ENCODE results near the gene PALLD.

PALLD gene

DNA sequence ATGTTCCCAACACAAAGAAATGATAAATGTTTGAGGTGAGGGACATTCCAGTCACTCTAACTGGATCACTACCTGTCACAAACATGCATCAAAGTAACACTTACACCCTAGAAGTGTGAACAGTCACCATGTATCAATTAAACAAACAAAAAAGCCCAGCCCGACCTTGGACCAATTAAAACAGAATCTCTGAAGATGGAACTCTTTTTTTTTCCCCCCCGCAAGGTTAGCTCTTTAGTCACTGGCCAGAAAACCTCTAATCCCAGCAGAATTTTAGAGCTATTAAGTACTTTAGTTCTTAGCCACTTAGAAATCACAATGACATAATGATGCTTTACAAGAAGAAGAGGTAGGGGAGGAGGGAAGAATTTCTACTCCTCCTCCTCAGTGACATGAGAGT is 154.5 kb downstream of the PALLD start:
- DNase-seq, result no peak
- H3K4me3 ChIP-seq (ENCODE audit: low read depth, low read length), result no peak overlapping the region
- no peak overlapping the region for H3K27ac ChIP-seq
- no peak for TF ChIP-seq CTCF (IDR thresholded peaks at IDR 0.05; ENCODE audit: low read depth, low read length)
- H3K9me3 ChIP-seq (ENCODE audit: severe bottlenecking), result no peaks in the 10 kb centered on the region
- no peaks in the 10 kb centered on the region for H3K27me3 ChIP-seq (ENCODE audit: insufficient read depth, low read depth, severe bottlenecking)
- H3K36me3 ChIP-seq, result no peaks in the 10 kb centered on the region

DNA sequence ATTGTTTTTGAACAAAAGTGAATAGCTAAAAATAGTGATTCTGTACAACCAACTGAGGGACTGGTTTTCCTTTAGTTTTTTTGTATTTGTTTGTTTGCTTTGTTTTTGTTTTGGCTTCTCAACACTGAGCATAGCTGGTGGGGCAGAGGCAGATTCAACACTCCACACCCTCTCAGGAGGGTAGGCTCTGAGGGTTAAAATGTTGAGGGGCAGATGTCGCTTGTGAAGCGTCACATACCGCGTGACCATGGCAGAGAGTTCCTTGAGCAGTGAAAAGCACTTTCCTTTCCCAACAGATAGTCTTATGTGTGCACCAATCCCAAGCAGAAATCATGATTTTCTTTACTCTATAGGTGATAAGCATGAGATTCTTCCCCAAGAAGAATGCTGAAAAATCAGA is 155.0 kb downstream of the PALLD start:
- no peak for DNase-seq
- no peaks in the 10 kb centered on the region for H3K36me3 ChIP-seq
- H3K4me3 ChIP-seq (ENCODE audit: low read depth, low read length), result no peak overlapping the region
- H3K27ac ChIP-seq, result no peak overlapping the region
- TF ChIP-seq CTCF (IDR thresholded peaks at IDR 0.05; ENCODE audit: low read depth, low read length), result no peak
- no peaks in the 10 kb centered on the region for H3K9me3 ChIP-seq (ENCODE audit: severe bottlenecking)
- H3K27me3 ChIP-seq (ENCODE audit: insufficient read depth, low read depth, severe bottlenecking), result no peaks in the 10 kb centered on the region

DNA sequence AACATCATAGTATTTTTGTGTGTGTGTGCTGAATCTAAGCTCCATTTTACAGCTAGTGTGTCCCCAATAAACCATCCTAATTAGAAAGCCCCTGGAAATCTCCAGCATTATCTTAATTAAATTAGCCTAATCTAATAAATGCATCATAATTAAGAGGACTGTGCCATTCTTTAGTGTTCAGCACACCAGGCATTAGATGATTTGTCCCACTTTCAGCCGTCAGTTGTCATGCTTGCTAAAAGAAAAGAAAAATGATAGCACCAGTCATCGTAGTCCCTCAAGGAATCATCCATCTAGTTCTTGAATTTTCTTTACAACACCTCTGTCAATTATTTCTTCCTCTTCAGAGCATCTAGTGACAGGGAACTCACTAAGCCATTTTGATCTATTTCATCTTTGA is 155.9 kb downstream of the PALLD start:
- no peak for TF ChIP-seq CTCF (IDR thresholded peaks at IDR 0.05; ENCODE audit: low read depth, low read length)
- H3K36me3 ChIP-seq, result no peaks in the 10 kb centered on the region

GRCh38 chr4:168654104-168654847 is 157.4 kb downstream of the PALLD start:
- TF ChIP-seq CTCF (IDR thresholded peaks at IDR 0.05; ENCODE audit: low read depth, low read length), result no peak
- no peak for DNase-seq
- H3K4me3 ChIP-seq (ENCODE audit: low read depth, low read length), result no peak overlapping the region

More for the DNA sequence above, 155.9 kb downstream of the PALLD start:
- H3K4me3 ChIP-seq (ENCODE audit: low read depth, low read length), result no peak overlapping the region
- DNase-seq, result no peak
- H3K9me3 ChIP-seq (ENCODE audit: severe bottlenecking), result no peaks in the 10 kb centered on the region
- no peak overlapping the region for H3K27ac ChIP-seq
- H3K27me3 ChIP-seq (ENCODE audit: insufficient read depth, low read depth, severe bottlenecking), result no peaks in the 10 kb centered on the region

GRCh38 chr4:168654848-168655174 is 158.0 kb downstream of the PALLD start:
- Histone ChIP-seq H3K4me3 (ENCODE audit: low read depth, low read length) (no peak overlapping the region), H3K27ac (no peak overlapping the region)
- no peak for TF ChIP-seq CTCF (IDR thresholded peaks at IDR 0.05; ENCODE audit: low read depth, low read length)

More at GRCh38 chr4:168654104-168654847, 157.4 kb downstream of the PALLD start:
- Histone ChIP-seq H3K27ac (no peak overlapping the region), H3K36me3 (no peaks in the 10 kb centered on the region), H3K27me3 (ENCODE audit: insufficient read depth, low read depth, severe bottlenecking) (no peaks in the 10 kb centered on the region), H3K9me3 (ENCODE audit: severe bottlenecking) (no peaks in the 10 kb centered on the region)

GRCh38 chr4:168655182-168655581 is 158.3 kb downstream of the PALLD start:
- no peak for DNase-seq
- Histone ChIP-seq H3K9me3 (ENCODE audit: severe bottlenecking) (no peaks in the 10 kb centered on the region), H3K27ac (no peak overlapping the region), H3K4me3 (ENCODE audit: low read depth, low read length) (no peak overlapping the region), H3K27me3 (ENCODE audit: insufficient read depth, low read depth, severe bottlenecking) (no peaks in the 10 kb centered on the region), H3K36me3 (no peaks in the 10 kb centered on the region)
- no peak for TF ChIP-seq CTCF (IDR thresholded peaks at IDR 0.05; ENCODE audit: low read depth, low read length)

More at GRCh38 chr4:168654848-168655174, 158.0 kb downstream of the PALLD start:
- H3K9me3 ChIP-seq (ENCODE audit: severe bottlenecking), result no peaks in the 10 kb centered on the region
- no peak for DNase-seq
- H3K27me3 ChIP-seq (ENCODE audit: insufficient read depth, low read depth, severe bottlenecking), result no peaks in the 10 kb centered on the region
- no peaks in the 10 kb centered on the region for H3K36me3 ChIP-seq

Data from WERI-Rb-1 (cell line).